Measurements from ENCODE around the gene LDLRAD2. TPM values are rescaled to one million over a fixed set of nuclear protein-coding genes. Genes with fewer than 3 reads are reported as not detected.
"Not testable (repeated sequence)": the region's sequence is repeated elsewhere in the genome, so short reads cannot be mapped to it uniquely, and the experiment has no call there.

Gene LDLRAD2
- total RNA-seq, 1 donor from 2014 or later = 0.14 TPM

DNA sequence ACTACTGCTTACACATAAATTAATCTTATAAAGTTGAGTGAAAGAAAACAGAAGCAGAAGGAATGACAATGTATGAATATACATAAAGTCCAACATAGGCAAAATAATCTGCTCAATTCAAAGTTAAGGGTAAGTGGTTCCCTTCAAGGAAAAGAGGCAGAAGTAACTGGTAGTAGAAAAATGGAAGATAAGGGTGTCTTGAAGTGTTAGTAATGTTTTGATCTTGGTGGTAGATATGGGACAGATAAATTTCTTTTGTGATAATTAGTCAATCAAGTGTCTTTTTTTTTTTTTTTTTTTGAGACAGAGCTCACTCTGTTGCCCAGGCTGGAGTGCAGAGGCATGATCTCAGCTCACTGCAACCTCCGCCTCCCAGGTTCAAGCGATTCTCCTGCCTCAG is 41.9 kb upstream of the LDLRAD2 start:
- peaks cover 95% of the 10 kb centered on the region for H3K79me2 ChIP-seq (ENCODE audit: insufficient read depth, low read length)
- no peak overlapping the region for H3K27ac Mint-ChIP-seq (ENCODE audit: unreplicated experiment)
- FAIRE-seq = no peak

GRCh38 chr1:21770602-21771001 is 41.5 kb upstream of the LDLRAD2 start:
- not testable (repeated sequence) for H2AFZ ChIP-seq (ENCODE audit: low read depth, low read length); H3K9ac ChIP-seq (ENCODE audit: low read length); H3K27ac Mint-ChIP-seq (ENCODE audit: unreplicated experiment); H3K4me1 ChIP-seq (ENCODE audit: insufficient read depth, low read length); H3K4me2 ChIP-seq (ENCODE audit: low read length); H3K36me3 Mint-ChIP-seq (ENCODE audit: low read depth, unreplicated experiment); DNase-seq (ENCODE audit: low read depth); H3K4me3 Mint-ChIP-seq (ENCODE audit: unreplicated experiment); H3K27me3 Mint-ChIP-seq (ENCODE audit: low read depth, unreplicated experiment); H3K9me3 ChIP-seq (ENCODE audit: insufficient read depth, low read depth, low read length); H3K27ac ChIP-seq (ENCODE audit: low read depth, low read length); H3K9me3 Mint-ChIP-seq (ENCODE audit: unreplicated experiment); H3K4me1 Mint-ChIP-seq (ENCODE audit: low read depth, unreplicated experiment); H3K27me3 ChIP-seq (ENCODE audit: insufficient read depth, low read length); FAIRE-seq; H3K4me3 ChIP-seq (ENCODE audit: insufficient read depth, low read depth, low read length); H3K36me3 ChIP-seq (ENCODE audit: insufficient read depth, low read length)
- Histone ChIP-seq H4K20me1 (ENCODE audit: insufficient read depth, low read length) (peaks cover 90% of the 10 kb centered on the region), H3K79me2 (ENCODE audit: insufficient read depth, low read length) (peaks cover 97% of the 10 kb centered on the region)

More for the DNA sequence above, 41.9 kb upstream of the LDLRAD2 start:
- TF ChIP-seq EZH2 (IDR thresholded peaks at IDR 0.05; ENCODE audit: insufficient read depth, low read length) = no peak
- no peak for TF ChIP-seq CTCF (IDR thresholded peaks at IDR 0.05; ENCODE audit: insufficient read depth, low read depth, low read length)
- no peak overlapping the region for H3K27ac ChIP-seq (ENCODE audit: low read depth, low read length)
- no peaks in the 10 kb centered on the region for H3K36me3 ChIP-seq (ENCODE audit: insufficient read depth, low read length)
- no peak overlapping the region for H3K4me2 ChIP-seq (ENCODE audit: low read length)
- Mint-ChIP-seq H3K4me1 (ENCODE audit: low read depth, unreplicated experiment) (no peaks in the 10 kb centered on the region), H3K27me3 (ENCODE audit: low read depth, unreplicated experiment) (no peaks in the 10 kb centered on the region), H3K9me3 (ENCODE audit: unreplicated experiment) (no peaks in the 10 kb centered on the region), H3K36me3 (ENCODE audit: low read depth, unreplicated experiment) (peaks cover 3% of the 10 kb centered on the region), H3K4me3 (ENCODE audit: unreplicated experiment) (no peak overlapping the region)
- no peaks in the 10 kb centered on the region for H3K27me3 ChIP-seq (ENCODE audit: insufficient read depth, low read length)
- no peaks in the 10 kb centered on the region for H3K9me3 ChIP-seq (ENCODE audit: insufficient read depth, low read depth, low read length)
- peaks cover under 1% of the 10 kb centered on the region for H3K4me1 ChIP-seq (ENCODE audit: insufficient read depth, low read length)
- H2AFZ ChIP-seq (ENCODE audit: low read depth, low read length) = no peak overlapping the region
- H4K20me1 ChIP-seq (ENCODE audit: insufficient read depth, low read length) = peaks cover 90% of the 10 kb centered on the region
- DNase-seq (ENCODE audit: low read depth) = no peak
- no peak overlapping the region for H3K4me3 ChIP-seq (ENCODE audit: insufficient read depth, low read depth, low read length)
- H3K9ac ChIP-seq (ENCODE audit: low read length) = no peak overlapping the region

DNA sequence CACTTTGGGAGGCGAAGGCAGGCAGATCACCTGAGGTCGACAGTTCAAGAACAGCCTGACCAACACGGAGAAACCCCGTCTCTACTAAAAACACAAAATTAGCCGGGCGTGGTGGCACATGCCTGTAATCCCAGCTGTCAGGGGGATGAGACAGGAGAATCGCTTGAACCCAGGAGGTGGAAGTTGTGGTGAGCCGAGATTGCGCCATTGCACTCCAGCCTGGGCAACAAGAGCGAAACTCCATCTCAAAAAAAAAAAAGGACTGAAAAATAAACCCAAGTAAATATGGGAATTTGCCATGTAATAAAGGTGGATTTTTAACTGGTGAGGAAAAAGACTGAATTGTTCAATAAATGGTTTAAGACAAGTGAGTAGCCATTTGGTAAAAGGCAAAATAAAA is 40.4 kb upstream of the LDLRAD2 start:
- not testable (repeated sequence) for DNase-seq (ENCODE audit: low read depth); H3K36me3 Mint-ChIP-seq (ENCODE audit: low read depth, unreplicated experiment); H3K27me3 Mint-ChIP-seq (ENCODE audit: low read depth, unreplicated experiment); H3K4me2 ChIP-seq (ENCODE audit: low read length); H3K4me1 ChIP-seq (ENCODE audit: insufficient read depth, low read length); H3K27ac ChIP-seq (ENCODE audit: low read depth, low read length); H3K36me3 ChIP-seq (ENCODE audit: insufficient read depth, low read length); H3K4me1 Mint-ChIP-seq (ENCODE audit: low read depth, unreplicated experiment); H3K27ac Mint-ChIP-seq (ENCODE audit: unreplicated experiment); H3K9me3 Mint-ChIP-seq (ENCODE audit: unreplicated experiment); H3K4me3 ChIP-seq (ENCODE audit: insufficient read depth, low read depth, low read length); H3K9ac ChIP-seq (ENCODE audit: low read length); H3K27me3 ChIP-seq (ENCODE audit: insufficient read depth, low read length); FAIRE-seq; H3K4me3 Mint-ChIP-seq (ENCODE audit: unreplicated experiment); H2AFZ ChIP-seq (ENCODE audit: low read depth, low read length); H3K9me3 ChIP-seq (ENCODE audit: insufficient read depth, low read depth, low read length)
- H4K20me1 ChIP-seq (ENCODE audit: insufficient read depth, low read length) = peaks cover 90% of the 10 kb centered on the region
- peaks cover 97% of the 10 kb centered on the region for H3K79me2 ChIP-seq (ENCODE audit: insufficient read depth, low read length)

DNA sequence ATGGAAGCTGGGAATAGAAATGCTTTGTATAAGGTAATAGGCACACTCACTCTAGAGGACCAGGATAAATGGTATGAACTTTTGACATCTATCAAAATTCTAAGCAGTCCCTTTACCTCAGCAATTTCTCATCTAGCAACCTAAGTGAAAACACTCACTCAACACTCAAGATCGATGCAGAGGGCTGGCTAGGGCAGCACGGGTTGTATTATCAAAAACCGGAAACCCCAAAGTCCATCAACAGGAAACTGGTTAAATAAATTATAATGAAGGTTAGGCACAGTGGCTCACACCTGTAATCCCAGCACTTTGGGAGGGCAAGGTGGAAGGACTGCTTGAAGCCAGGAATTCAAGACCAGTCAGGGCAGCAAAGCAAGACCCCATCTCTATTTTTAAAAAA is 38.5 kb upstream of the LDLRAD2 start:
- no peaks in the 10 kb centered on the region for H3K36me3 Mint-ChIP-seq (ENCODE audit: low read depth, unreplicated experiment)
- no peaks in the 10 kb centered on the region for H3K27me3 Mint-ChIP-seq (ENCODE audit: low read depth, unreplicated experiment)
- no peak overlapping the region for H3K4me2 ChIP-seq (ENCODE audit: low read length)

More for the DNA sequence above, 38.5 kb upstream of the LDLRAD2 start:
- DNase-seq (ENCODE audit: low read depth) = no peak
- peaks cover 90% of the 10 kb centered on the region for H4K20me1 ChIP-seq (ENCODE audit: insufficient read depth, low read length)
- H2AFZ ChIP-seq (ENCODE audit: low read depth, low read length) = no peak overlapping the region
- H3K36me3 ChIP-seq (ENCODE audit: insufficient read depth, low read length) = no peaks in the 10 kb centered on the region
- no peak for TF ChIP-seq EZH2 (IDR thresholded peaks at IDR 0.05; ENCODE audit: insufficient read depth, low read length)
- TF ChIP-seq CTCF (IDR thresholded peaks at IDR 0.05; ENCODE audit: insufficient read depth, low read depth, low read length) = no peak
- H3K9me3 ChIP-seq (ENCODE audit: insufficient read depth, low read depth, low read length) = peaks cover 2% of the 10 kb centered on the region
- H3K4me1 ChIP-seq (ENCODE audit: insufficient read depth, low read length) = no peaks in the 10 kb centered on the region
- no peak overlapping the region for H3K27ac Mint-ChIP-seq (ENCODE audit: unreplicated experiment)
- no peak overlapping the region for H3K4me3 ChIP-seq (ENCODE audit: insufficient read depth, low read depth, low read length)
- peaks cover 3% of the 10 kb centered on the region for H3K4me1 Mint-ChIP-seq (ENCODE audit: low read depth, unreplicated experiment)
- H3K4me3 Mint-ChIP-seq (ENCODE audit: unreplicated experiment) = no peak overlapping the region
- no peak for FAIRE-seq
- no peaks in the 10 kb centered on the region for H3K27me3 ChIP-seq (ENCODE audit: insufficient read depth, low read length)
- H3K27ac ChIP-seq (ENCODE audit: low read depth, low read length) = no peak overlapping the region
- no peaks in the 10 kb centered on the region for H3K9me3 Mint-ChIP-seq (ENCODE audit: unreplicated experiment)
- no peak overlapping the region for H3K9ac ChIP-seq (ENCODE audit: low read length)
- peaks cover 98% of the 10 kb centered on the region for H3K79me2 ChIP-seq (ENCODE audit: insufficient read depth, low read length)
